Right kidney (tissue), 1 donor: ENCODE measurements around the gene PBOV1.
"Not testable (repeated sequence)": the region's sequence is repeated elsewhere in the genome, so short reads cannot be mapped to it uniquely, and the experiment has no call there.

ENCODE experiments used
- DNase-seq: peaks from one replicate; pipeline ENCODE4 v3.0.0-alpha.2; 2016

Gene PBOV1

DNA sequence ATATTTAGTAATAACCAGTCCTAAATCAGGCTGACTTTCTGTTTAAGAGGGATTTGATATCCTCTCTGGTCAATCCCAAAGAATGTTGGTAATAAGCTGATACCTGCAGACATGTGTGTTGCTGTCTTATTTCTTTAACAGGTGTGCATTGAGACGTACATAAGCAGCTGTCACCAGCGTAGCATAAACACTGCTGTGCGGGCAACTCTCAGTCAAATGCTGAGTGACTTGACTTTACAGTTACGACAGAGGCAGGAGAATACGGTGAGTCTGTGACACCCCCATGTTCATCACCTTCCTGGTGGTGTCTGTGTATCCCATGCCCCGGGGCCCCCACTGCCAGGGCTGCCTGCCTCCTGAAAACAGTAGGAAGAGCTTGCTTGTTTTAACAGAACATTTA is 20.1 kb upstream of the PBOV1 start:
- no peak for DNase-seq

DNA sequence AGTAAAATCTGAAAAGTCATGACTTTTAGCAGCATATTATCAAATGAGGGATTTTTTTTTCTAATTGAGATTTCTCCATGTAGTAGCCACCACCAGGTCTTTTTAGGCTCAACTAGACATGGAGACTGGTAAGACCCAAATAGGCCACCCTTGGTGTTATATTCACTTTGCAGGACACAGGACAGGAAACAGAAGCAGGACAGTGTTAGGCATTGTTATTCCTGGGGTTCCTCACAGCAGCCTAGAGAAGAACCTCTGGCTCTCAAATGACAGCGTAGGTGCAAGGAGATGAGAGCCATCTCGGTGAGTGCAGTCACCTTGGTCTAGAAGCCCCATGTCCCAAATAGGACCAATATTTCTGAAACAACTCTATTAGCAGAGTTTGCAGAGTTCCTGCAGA is 19.2 kb upstream of the PBOV1 start:
- DNase-seq = no peak

DNA sequence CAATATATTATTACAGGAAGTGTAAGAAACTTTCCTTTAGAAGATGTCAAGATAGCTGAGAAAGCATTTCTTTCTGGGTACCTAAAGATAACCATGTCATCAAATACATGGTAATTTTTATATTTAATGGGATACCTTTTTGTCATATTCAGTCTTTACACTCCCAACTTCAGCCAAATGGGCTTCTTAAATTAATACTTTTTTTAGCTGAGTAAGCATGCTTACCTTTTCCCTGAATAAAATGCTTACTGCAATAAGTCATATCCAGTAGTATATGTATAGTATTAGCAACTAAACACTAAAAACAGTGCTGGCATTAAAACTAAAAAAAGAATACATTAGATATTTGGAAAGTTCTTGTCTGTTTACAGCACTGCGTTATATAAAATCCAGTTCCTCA is 17.4 kb upstream of the PBOV1 start:
- no peak for DNase-seq

- DNase-seq = no peak
Observed at GRCh38 chr6:138235205-138235604, 16.9 kb upstream of the PBOV1 start.

- DNase-seq = no peak
Observed at GRCh38 chr6:138234363-138234762, 16.1 kb upstream of the PBOV1 start.

- DNase-seq = no peak
Observed at GRCh38 chr6:138231381-138231886, 13.1 kb upstream of the PBOV1 start.

GRCh38 chr6:138230759-138231380 is 12.6 kb upstream of the PBOV1 start:
- no peak for DNase-seq

DNA sequence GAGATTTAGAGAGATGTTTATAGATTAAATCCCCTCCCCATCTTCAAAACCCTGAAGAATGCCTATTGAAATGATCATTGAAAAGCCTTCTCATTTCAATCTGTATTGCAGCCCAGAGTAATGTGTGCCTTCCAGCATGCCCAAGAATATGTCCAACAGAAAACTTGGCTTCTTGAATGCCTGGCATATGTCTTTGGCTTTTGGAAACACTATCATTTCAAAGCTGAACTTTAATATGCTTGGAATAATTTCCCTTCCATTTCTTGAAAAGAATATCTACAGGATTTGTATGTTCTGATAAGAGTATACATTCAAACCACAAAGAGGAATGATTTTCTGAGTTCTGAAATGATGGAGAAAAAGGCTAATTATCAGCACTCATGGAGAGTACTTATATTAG is 11.9 kb upstream of the PBOV1 start:
- no peak for DNase-seq

DNA sequence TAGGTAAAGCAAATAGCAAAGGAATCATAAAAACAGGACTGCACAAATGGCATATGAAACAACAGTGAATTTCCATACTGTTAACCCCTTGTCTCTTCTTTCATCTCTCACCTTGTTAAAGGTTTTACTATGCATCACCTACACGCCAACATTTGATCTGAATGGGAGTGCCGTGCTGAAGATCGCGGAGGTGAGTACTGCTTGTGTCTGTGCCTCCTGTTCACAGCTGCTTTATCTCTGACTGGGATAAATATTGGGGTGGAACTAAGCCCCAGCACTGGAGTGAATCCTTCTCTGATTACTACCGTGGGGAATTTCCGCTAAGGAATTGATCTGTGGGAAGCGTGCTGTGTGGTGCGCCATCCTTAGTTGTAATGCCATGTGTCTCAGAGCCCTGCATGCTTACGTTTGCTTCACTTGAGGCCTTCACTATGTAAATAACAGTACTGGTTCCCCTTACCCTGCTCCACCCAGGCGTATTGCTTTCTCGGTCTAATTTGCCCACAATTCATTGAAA is 11.4 kb upstream of the PBOV1 start:
- no peak for DNase-seq

DNA sequence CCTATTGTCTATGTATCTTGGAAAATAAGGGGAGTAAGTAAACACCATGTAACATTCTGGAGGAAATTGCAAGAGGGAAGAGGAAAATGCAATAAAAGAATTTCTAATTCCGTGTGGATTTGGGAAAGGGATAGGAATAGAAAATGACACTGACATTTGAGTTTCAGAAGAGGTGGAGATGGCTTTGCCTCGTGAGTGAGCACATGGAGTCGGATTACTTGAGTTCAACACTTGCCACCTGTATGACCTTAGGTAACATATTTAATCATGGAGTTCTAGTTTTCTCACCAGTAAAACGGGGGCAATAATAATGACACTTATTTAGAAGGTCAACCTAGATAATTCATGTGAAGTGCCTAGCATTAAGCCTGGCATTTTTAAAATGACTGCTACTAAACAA is 10.8 kb upstream of the PBOV1 start:
- DNase-seq = no peak

GRCh38 chr6:138227316-138227781 is 9.1 kb upstream of the PBOV1 start:
- no peak for DNase-seq

DNA sequence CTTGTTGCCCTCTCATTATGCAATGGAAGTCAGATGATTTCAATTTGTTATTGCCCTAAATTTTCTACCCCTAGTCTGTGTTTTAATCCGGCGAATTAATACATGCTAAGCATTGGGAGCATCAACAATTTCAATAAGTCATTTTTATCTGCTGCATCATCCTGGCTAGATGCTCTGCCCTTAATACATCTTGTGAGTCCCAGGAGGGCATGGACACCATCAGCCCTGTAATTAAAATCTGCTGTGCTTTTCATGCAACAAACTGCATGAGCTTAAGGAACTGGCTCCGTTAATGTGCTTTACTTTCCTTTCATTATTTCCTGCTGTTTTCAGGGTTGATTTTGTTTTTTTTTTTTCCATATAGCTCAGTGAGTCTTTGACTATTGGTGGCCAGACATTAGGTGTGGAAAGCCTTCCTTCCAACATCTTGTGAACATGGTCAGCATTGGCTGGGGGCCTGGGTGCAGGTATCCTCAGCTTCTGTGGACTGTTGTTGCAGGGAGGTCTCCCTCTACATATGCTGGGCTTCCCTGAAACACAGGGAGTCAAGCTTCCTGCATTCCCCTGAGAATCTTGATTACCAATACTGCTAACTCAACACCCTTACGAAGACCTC is 8.5 kb upstream of the PBOV1 start:
- DNase-seq = no peak

DNA sequence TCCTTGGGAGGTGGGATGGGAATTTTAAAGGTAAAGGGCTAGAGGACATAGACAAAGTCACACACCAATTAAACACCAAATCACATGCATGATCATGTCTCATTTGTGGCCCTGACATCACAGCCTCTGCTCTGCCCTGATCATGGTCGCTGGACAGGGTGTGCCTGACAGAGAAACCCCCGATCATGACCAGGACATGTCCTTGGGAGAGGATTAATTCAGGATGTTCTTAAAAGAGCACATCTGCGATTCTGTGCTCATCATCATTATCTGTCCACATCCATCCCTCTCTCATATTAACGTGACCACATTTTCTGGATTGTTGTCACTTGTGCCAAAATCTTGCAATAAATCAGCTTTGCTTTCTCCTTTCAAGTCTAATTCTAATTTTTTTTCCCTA is 7.7 kb upstream of the PBOV1 start:
- DNase-seq = no peak

DNA sequence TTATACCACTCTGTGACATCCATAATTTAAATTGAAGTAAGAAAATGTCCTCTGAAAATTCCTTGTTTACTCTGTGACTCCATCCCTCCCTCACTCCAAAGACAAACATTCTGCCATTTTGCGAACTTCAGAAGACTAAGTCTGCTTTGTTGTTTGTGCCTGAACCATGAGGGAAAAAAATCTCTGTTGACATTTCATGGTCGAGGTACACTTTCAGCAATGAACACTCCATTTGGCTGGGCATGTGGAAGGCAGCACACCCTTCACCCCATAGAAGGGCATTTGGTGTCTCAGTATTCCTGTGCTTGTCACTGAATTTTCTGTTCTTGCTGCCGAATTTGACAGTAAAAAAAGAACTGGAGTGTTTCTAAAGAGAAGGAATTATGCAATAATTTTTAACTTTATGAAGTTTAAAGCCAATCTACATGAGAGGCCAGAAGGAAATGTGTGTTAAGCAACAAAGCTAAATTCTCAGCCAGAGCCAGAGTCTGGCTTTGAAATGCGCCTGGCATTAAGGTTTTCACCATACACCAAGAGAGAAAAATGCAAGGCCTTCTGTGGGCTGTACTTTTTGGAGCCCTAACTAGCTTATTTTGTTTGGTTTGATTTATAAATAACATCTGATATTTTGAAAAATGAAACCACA is 4.7 kb upstream of the PBOV1 start:
- no peak for DNase-seq

GRCh38 chr6:138219901-138220300 is 1.6 kb upstream of the PBOV1 start:
- DNase-seq = no peak

GRCh38 chr6:138219398-138219797 is 1.1 kb upstream of the PBOV1 start:
- no peak for DNase-seq

GRCh38 chr6:138215093-138215782 is 3.1 kb downstream of the PBOV1 start:
- no peak for DNase-seq

- not testable (repeated sequence) for DNase-seq
Observed at GRCh38 chr6:138212530-138212929, 5.8 kb downstream of the PBOV1 start.

GRCh38 chr6:138211601-138212000 is 6.7 kb downstream of the PBOV1 start:
- DNase-seq = no peak

DNA sequence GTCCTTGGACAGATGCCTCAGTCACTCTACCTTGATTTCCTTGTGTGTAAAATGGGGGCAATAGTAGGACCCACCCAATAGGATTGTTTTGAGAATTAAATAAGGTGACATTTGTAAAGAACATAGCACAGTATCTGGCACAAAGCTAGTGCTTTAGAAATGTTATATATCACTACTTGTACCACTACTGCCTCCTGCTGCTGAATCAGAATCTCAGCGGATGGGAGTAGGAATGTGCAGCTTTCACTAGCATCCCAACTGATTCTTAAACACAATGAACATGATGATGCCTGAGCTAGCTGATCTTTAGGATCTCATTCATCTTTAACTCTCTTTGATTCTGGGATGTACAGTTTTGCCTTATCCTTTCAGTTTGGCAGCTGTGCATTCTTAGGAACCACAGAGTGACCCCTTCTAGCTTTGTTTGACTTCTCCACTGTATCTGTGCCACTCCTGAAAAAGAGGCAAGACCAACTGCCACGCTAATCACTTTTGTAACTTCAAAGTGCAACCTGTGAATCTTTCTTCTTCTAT is 7.2 kb downstream of the PBOV1 start:
- DNase-seq = no peak

- no peak for DNase-seq
Observed at GRCh38 chr6:138206862-138207261, 11.4 kb downstream of the PBOV1 start.

GRCh38 chr6:138205437-138206094 is 12.7 kb downstream of the PBOV1 start:
- DNase-seq = no peak
